ENCODE results near the gene PGPEP1.

PGPEP1 gene, protein sequence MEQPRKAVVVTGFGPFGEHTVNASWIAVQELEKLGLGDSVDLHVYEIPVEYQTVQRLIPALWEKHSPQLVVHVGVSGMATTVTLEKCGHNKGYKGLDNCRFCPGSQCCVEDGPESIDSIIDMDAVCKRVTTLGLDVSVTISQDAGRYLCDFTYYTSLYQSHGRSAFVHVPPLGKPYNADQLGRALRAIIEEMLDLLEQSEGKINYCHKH

DNA sequence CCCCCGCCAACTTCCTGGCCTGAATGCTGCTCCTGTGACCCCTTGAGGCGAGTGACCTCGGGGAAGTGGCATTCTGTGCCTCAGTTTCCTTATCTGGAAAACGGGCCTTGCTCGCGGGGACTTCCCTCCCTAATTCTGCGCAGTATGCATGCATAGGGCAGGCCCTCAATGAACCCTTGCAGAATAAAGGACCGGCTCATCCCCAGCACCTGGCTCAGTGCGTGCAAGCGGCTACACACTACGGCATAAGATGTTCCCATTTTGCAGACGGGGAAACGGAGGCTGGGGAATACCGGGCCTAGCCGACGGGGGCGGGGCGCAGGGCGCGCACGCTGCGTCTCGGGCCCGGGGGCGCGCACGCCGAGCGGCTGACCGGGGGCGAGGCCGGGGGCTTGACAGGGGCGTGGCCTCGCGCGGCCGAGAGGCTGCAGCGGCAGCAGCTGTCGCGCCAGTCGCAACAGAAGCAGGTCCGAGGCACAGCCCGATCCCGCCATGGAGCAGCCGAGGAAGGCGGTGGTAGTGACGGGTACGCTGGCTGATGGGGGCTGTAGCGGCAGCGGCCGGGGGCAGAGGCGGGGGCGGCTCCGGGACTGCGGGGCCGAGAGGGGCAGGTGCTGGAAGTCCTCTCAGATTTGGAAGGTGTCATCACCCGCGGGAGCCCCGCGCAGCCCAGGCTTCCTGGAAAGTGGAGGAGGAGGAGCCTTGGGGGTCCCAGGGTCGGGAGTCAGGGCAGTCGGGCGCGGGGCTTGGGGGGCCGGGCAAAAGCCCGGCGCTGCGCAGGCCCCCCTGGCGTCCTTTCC lies at the start of gene PGPEP1:
Gene PGPEP1 (plus strand): TSS at position 409 of the 800 bp plus-strand sequence. CDS start 84 bp downstream, at position 493.
- H3K4me3 ChIP-seq (ENCODE audit: low read depth, low read length), result peak within 1 kb of the TSS; percentile 88
- DNase-seq (ENCODE audit: low read depth), result peak; percentile 80
- no peak for TF ChIP-seq CTCF (IDR thresholded peaks at IDR 0.05; ENCODE audit: insufficient read depth, low read depth, low read length, missing control alignments)

- peak; percentile 26 for DNase-seq (ENCODE audit: low read depth)
- H3K4me3 ChIP-seq (ENCODE audit: low read depth, low read length), result peak overlapping the region; percentile 94
- no peak for TF ChIP-seq CTCF (IDR thresholded peaks at IDR 0.05; ENCODE audit: insufficient read depth, low read depth, low read length, missing control alignments)
These were observed 49.3 kb upstream of the PGPEP1 start for GRCh38 chr19:18291019-18291524.

DNA sequence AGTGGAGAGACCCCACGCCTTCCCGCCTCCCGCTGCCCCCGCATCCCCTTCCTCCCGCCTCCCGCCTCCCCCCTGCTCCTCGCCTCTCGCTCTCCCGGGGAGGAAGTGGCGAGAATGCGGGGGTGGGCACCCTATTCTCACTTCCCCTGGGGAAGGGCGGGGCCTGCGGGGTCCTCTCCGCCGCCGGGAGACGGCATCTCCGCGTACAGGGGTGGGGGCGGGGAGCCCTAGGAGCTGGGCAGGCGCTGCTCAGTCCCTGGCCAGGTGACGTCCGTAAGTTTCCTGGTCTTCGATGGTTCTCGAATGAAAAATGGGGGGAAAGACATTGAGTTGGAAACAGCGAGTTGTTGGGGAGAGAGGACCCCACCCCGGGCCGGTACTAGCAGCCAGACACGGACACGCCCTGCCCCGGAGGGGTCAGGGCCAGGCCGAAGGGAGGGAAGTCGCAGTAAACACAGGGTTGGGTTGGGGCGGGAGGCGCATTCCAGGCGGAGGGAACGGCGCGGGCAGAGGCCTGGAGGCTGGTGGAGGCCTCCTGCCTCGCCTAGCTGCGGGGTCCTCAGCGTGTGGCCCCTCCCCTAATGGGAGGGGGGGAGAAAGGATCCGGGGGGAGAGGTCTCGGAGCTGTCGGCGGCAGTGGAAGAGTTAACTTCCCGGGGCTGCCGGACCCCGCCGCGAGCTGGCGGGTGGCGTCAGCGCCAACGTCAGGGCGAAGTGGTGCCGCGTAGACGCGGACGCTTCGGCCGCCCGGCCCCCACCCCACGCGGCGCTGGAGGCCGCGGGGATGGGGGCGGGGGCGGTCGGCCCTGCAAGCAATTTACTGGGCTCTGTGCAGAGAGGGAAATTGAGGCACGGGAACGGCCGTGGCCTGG lies 48.6 kb upstream of the PGPEP1 start:
- TF ChIP-seq CTCF (IDR thresholded peaks at IDR 0.05; ENCODE audit: insufficient read depth, low read depth, low read length, missing control alignments), result no peak
- H3K4me3 ChIP-seq (ENCODE audit: low read depth, low read length), result peak overlapping the region; percentile 94
- DNase-seq (ENCODE audit: low read depth), result peak; percentile 89

DNA sequence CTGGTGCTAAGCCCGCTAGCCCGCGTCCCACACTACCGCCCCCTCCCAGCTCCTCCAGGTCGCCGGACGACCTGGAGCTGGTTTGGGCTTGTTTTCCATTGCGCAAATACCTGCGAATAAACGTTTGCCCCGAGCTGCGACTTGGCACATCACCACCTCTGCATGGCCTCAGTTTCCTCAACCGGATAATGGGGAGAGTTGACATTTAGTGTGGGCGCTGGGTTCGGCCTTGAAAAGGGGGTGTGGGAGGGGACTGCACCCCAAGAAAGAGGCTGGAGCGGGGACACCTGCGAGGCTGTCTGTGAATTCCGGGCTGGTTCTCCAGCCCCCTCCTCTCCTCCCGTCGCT lies 48.0 kb upstream of the PGPEP1 start:
- TF ChIP-seq CTCF (IDR thresholded peaks at IDR 0.05; ENCODE audit: insufficient read depth, low read depth, low read length, missing control alignments), result no peak
- H3K4me3 ChIP-seq (ENCODE audit: low read depth, low read length), result peak overlapping the region; percentile 94
- DNase-seq (ENCODE audit: low read depth), result no peak

GRCh38 chr19:18292810-18293641 lies 47.4 kb upstream of the PGPEP1 start:
- H3K4me3 ChIP-seq (ENCODE audit: low read depth, low read length), result peak overlapping the region; percentile 94
- DNase-seq (ENCODE audit: low read depth), result peak; percentile 67
- no peak for TF ChIP-seq CTCF (IDR thresholded peaks at IDR 0.05; ENCODE audit: insufficient read depth, low read depth, low read length, missing control alignments)
